Kidney epithelial cell (primary cell): ENCODE data around the gene CPLANE2. TPM values are rescaled to one million over a fixed set of nuclear protein-coding genes. Genes with fewer than 3 reads are reported as not detected.

Experiments
- DNase-seq: peaks from one replicate; pipeline ENCODE4 v3.0.0-alpha.2; 2010; ENCODE audit warnings: low read depth
- H3K27me3 ChIP-seq: 2 replicates; pipeline ENCODE4 v1.6.0; 2011; ENCODE audit warnings: low read length; ENCODE audit not compliant: control insufficient read depth, insufficient read depth
- H3K36me3 ChIP-seq: 2 replicates; pipeline ENCODE4 v1.5.1; 2011; ENCODE audit warnings: low read length; ENCODE audit not compliant: control insufficient read depth, insufficient read depth
- H3K4me3 ChIP-seq: 2 replicates; pipeline ENCODE4 v1.5.1; 2011; ENCODE audit warnings: low read depth, mild to moderate bottlenecking, control low read depth, low read length
- CTCF ChIP-seq: IDR thresholded peaks from 2 replicates; pipeline ENCODE4 v1.5.1; 2011; ENCODE audit warnings: mild to moderate bottlenecking, moderate library complexity, low read length, control low read depth, inconsistent platforms; ENCODE audit not compliant: insufficient read depth, poor library complexity, severe bottlenecking
- total RNA-seq: library from RNA; depleted of rRNA; stranded (reverse); fragments of >200 nt; gene quantifications from 2 replicates; pipeline ENCODE4 v1.2.3, GENCODE V29; 2015

The CPLANE2 gene
- total RNA-seq, 1 donor from 2014 or later: 3.5 TPM

- Histone ChIP-seq H3K4me3 (no peak overlapping the region), H3K27me3 (peaks cover 20% of the 10 kb centered on the region), H3K36me3 (no peaks in the 10 kb centered on the region)
- TF ChIP-seq CTCF: no peak
- no peak for DNase-seq
These were observed 5.4 kb downstream of the CPLANE2 start for GRCh38 chr1:16231331-16232315.

GRCh38 chr1:16230744-16231143 is 6.2 kb downstream of the CPLANE2 start:
- TF ChIP-seq CTCF: no peak
- Histone ChIP-seq H3K4me3 (no peak overlapping the region), H3K36me3 (no peaks in the 10 kb centered on the region), H3K27me3 (peaks cover 27% of the 10 kb centered on the region)
- no peak for DNase-seq

GRCh38 chr1:16229976-16230740 is 6.8 kb downstream of the CPLANE2 start:
- Histone ChIP-seq H3K27me3 (peaks cover 27% of the 10 kb centered on the region), H3K36me3 (no peaks in the 10 kb centered on the region), H3K4me3 (no peak overlapping the region)
- no peak for DNase-seq
- TF ChIP-seq CTCF: no peak

GRCh38 chr1:16226490-16227179 is 10.3 kb downstream of the CPLANE2 start:
- TF ChIP-seq CTCF: no peak
- no peak for DNase-seq
- Histone ChIP-seq H3K27me3 (peaks cover 27% of the 10 kb centered on the region), H3K36me3 (no peaks in the 10 kb centered on the region), H3K4me3 (peak overlapping the region; percentile 16)

GRCh38 chr1:16226129-16226489 is 10.9 kb downstream of the CPLANE2 start:
- no peak for DNase-seq
- Histone ChIP-seq H3K4me3 (no peak overlapping the region), H3K27me3 (peaks cover 27% of the 10 kb centered on the region), H3K36me3 (no peaks in the 10 kb centered on the region)
- no peak for TF ChIP-seq CTCF
